SK-N-SH treated with all-trans-retinoic acid at 6 μM for 48 hours (cell line): ENCODE results near the gene EIF4G1.

Experiments used
- ATAC-seq: fragments of 200-7000 bp; cut with Tn5 transposase; 3 replicates; pipeline ENCODE4 v1.9.1; 2020; ENCODE audit warnings: mild to moderate bottlenecking, moderate library complexity
- BACH2 ChIP-seq: fragments of 250-450 bp; sonication (Bioruptor Pico); IDR thresholded peaks from 2 replicates; pipeline ENCODE4 v1.9.0; 2021; ENCODE audit warnings: mild to moderate bottlenecking, borderline replicate concordance
- CREB5 ChIP-seq: fragments of 250-450 bp; sonication (Bioruptor Pico); IDR thresholded peaks from 2 replicates; pipeline ENCODE4 v1.5.1; 2020; ENCODE audit warnings: low read depth, mild to moderate bottlenecking, moderate library complexity
- CSDC2 ChIP-seq: fragments of 250-450 bp; sonication (Bioruptor Pico); IDR thresholded peaks from 2 replicates; pipeline ENCODE4 v1.5.0; 2020; ENCODE audit warnings: mild to moderate bottlenecking, moderate library complexity
- CSRNP3 ChIP-seq: fragments of 250-450 bp; sonication (Bioruptor Pico); IDR thresholded peaks from 2 replicates; pipeline ENCODE4 v1.5.1; 2021; ENCODE audit warnings: mild to moderate bottlenecking, moderate library complexity
- ESRRG ChIP-seq: fragments of 250-450 bp; sonication (Bioruptor Pico); IDR thresholded peaks from 2 replicates; pipeline ENCODE4 v1.6.1; 2021; ENCODE audit warnings: mild to moderate bottlenecking
- GLIS3 ChIP-seq: fragments of 250-450 bp; sonication (Bioruptor Pico); IDR thresholded peaks from 2 replicates; pipeline ENCODE4 v1.5.0; 2020; ENCODE audit warnings: mild to moderate bottlenecking, moderate library complexity
- ISL1 ChIP-seq: fragments of 250-450 bp; sonication (Bioruptor Pico); IDR thresholded peaks from 2 replicates; pipeline ENCODE4 v2.1.2; 2022; ENCODE audit warnings: mild to moderate bottlenecking, moderate library complexity
- PATZ1 ChIP-seq: fragments of 250-450 bp; sonication (Bioruptor Pico); IDR thresholded peaks from 2 replicates; pipeline ENCODE4 v1.8.0; 2020; ENCODE audit warnings: mild to moderate bottlenecking, moderate library complexity, borderline replicate concordance
- POU6F1 ChIP-seq: fragments of 250-450 bp; sonication (Bioruptor Pico); IDR thresholded peaks from 2 replicates; pipeline ENCODE4 v1.8.0; 2021; ENCODE audit warnings: low read depth, mild to moderate bottlenecking, moderate library complexity, borderline replicate concordance
- PPARA ChIP-seq: fragments of 250-450 bp; sonication (Bioruptor Pico); IDR thresholded peaks from 2 replicates; pipeline ENCODE4 v1.5.0; 2020; ENCODE audit warnings: mild to moderate bottlenecking, borderline replicate concordance
- RARB ChIP-seq: fragments of 250-450 bp; sonication (Bioruptor Pico); IDR thresholded peaks from 2 replicates; pipeline ENCODE4 v1.8.0; 2021; ENCODE audit warnings: mild to moderate bottlenecking, moderate library complexity
- SNAI2 ChIP-seq: fragments of 250-450 bp; sonication (Bioruptor Pico); IDR thresholded peaks from 2 replicates; pipeline ENCODE4 v1.5.0; 2020; ENCODE audit warnings: mild to moderate bottlenecking, moderate library complexity
- TCF4 ChIP-seq: fragments of 250-450 bp; sonication (Bioruptor Pico); IDR thresholded peaks from 2 replicates; pipeline ENCODE4 v1.8.0; 2021; ENCODE audit warnings: mild to moderate bottlenecking, moderate library complexity, borderline replicate concordance
- TOX ChIP-seq: fragments of 250-450 bp; sonication (Bioruptor Pico); IDR thresholded peaks from 2 replicates; pipeline ENCODE4 v1.8.0; 2021; ENCODE audit warnings: mild to moderate bottlenecking, moderate library complexity, borderline replicate concordance
- TSHZ2 ChIP-seq: fragments of 250-450 bp; sonication (Bioruptor Pico); IDR thresholded peaks from 2 replicates; pipeline ENCODE4 v1.5.0; 2020; ENCODE audit warnings: mild to moderate bottlenecking, moderate library complexity
- ZC3H10 ChIP-seq: fragments of 250-450 bp; sonication (Bioruptor Pico); IDR thresholded peaks from 2 replicates; pipeline ENCODE4 v1.5.1; 2021; ENCODE audit warnings: mild to moderate bottlenecking, moderate library complexity
- ZFP3 ChIP-seq: fragments of 250-450 bp; sonication (Bioruptor Pico); IDR thresholded peaks from 2 replicates; pipeline ENCODE4 v1.5.0; 2020; ENCODE audit warnings: mild to moderate bottlenecking, moderate library complexity
- ZFP30 ChIP-seq: fragments of 450-650 bp; formaldehyde crosslinking; IDR thresholded peaks from 2 replicates; pipeline ENCODE4 v1.5.0; 2022; ENCODE audit warnings: mild to moderate bottlenecking, moderate library complexity
- ZNF565 ChIP-seq: fragments of 450-650 bp; formaldehyde crosslinking; conservative IDR thresholded peaks from 2 replicates; pipeline ENCODE4 v1.5.0; 2020; ENCODE audit warnings: low read depth, mild to moderate bottlenecking, moderate library complexity
- ZNF70 ChIP-seq: fragments of 450-650 bp; formaldehyde crosslinking; IDR thresholded peaks from 2 replicates; pipeline ENCODE4 v1.5.0; 2020; ENCODE audit warnings: mild to moderate bottlenecking, moderate library complexity
- ZNF8 ChIP-seq: fragments of 450-650 bp; formaldehyde crosslinking; IDR thresholded peaks from 2 replicates; pipeline ENCODE4 v1.5.0; 2020; ENCODE audit warnings: mild to moderate bottlenecking, moderate library complexity

Gene EIF4G1

GRCh38 chr3:184371570-184372018, 57.2 kb downstream of the EIF4G1 start:
- ATAC-seq = peak; percentile 93
- TF ChIP-seq ZNF565 (CRISPR knock-in tag) = no peak
- no peak for TF ChIP-seq SNAI2
- no peak for TF ChIP-seq ZC3H10 (CRISPR knock-in tag)
- no peak for TF ChIP-seq ZFP30
- TF ChIP-seq ESRRG (CRISPR knock-in tag) = no peak
- TF ChIP-seq TOX (CRISPR knock-in tag) = no peak
- TF ChIP-seq PPARA (CRISPR knock-in tag) = no peak
- TF ChIP-seq CSDC2 (CRISPR knock-in tag) = no peak
- no peak for TF ChIP-seq POU6F1
- no peak for TF ChIP-seq PATZ1 (CRISPR knock-in tag)
- no peak for TF ChIP-seq ZFP3 (CRISPR knock-in tag)
- TF ChIP-seq, all 23 proteins: peak for 0

GRCh38 chr3:184372296-184372821, 58.0 kb downstream of the EIF4G1 start:
- TF ChIP-seq CSRNP3 (no peak), CREB5 (CRISPR knock-in tag) (no peak), ZNF70 (CRISPR knock-in tag) (no peak), ZC3H10 (CRISPR knock-in tag) (no peak), ISL1 (no peak), RARB (CRISPR knock-in tag) (no peak), GLIS3 (CRISPR knock-in tag) (no peak), SNAI2 (no peak), ZFP30 (no peak), ZNF8 (CRISPR knock-in tag) (no peak), POU6F1 (no peak), PATZ1 (CRISPR knock-in tag) (no peak), ZNF565 (CRISPR knock-in tag) (no peak), ESRRG (CRISPR knock-in tag) (no peak), ZFP3 (CRISPR knock-in tag) (no peak), TSHZ2 (CRISPR knock-in tag) (no peak), TCF4 (CRISPR knock-in tag) (no peak), CSDC2 (CRISPR knock-in tag) (no peak), BACH2 (no peak)
- ATAC-seq = no peak
